Mononuclear cell (primary cell): ENCODE measurements around the gene NHLRC4. TPM values are rescaled to one million over a fixed set of nuclear protein-coding genes. Genes with fewer than 3 reads are reported as not detected.

Source experiments
- H3K27me3 ChIP-seq: 2 replicates; pipeline ENCODE4 v1.6.0; 2011; ENCODE audit warnings: low read length, control low read depth; ENCODE audit not compliant: insufficient read depth
- H3K4me1 ChIP-seq: 2 replicates; pipeline ENCODE4 v1.5.1; 2011; ENCODE audit warnings: mild to moderate bottlenecking, low read length, control low read depth; ENCODE audit not compliant: insufficient read depth
- H3K4me3 ChIP-seq: 2 replicates; pipeline ENCODE4 v1.5.1; 2011; ENCODE audit warnings: mild to moderate bottlenecking, low read length, moderate library complexity
- H3K9me3 ChIP-seq: 2 replicates; pipeline ENCODE4 v1.5.1; 2011; ENCODE audit warnings: low read depth, mild to moderate bottlenecking, control low read depth, low read length
- total RNA-seq: library from RNA; depleted of rRNA; stranded (reverse); fragments of >200 nt; gene quantifications from one replicate; pipeline ENCODE4 v1.2.3, GENCODE V29; 2012

The NHLRC4 gene
- total RNA-seq, 1 donor = 1.2 TPM

DNA sequence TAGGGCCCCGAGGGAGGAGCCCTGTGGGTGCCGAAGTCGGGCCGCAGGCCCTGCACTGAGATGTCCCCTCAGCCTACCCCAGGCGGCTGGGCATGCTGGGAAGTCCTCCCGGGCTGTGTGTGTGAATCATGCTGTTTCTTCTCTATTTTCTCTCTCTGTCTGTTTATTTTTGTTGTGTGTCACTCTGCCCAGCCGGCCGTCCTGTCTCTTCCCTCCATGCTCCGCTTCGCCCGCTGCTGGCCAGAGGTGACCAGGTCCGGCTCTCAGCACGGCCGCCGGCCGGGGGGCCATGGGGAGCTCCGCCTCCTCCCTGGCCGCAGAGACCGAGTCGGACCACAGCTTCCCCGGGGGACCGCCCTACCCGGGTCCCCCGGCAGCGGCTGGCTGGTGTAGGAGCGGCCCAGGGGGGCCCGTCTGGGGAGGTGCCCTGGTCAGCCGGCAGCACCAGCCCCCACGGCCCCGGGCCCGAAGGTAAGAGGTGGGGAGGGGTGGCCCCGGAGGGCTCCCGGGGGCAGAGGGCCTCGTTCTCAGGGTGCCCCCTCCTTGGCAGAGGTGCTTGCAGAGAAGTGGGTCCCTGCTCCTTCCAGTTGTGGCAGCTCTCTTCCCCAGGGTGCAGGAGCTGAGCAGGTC is 26.8 kb upstream of the NHLRC4 start:
- peaks cover 7% of the 10 kb centered on the region for H3K4me1 ChIP-seq
- no peaks in the 10 kb centered on the region for H3K27me3 ChIP-seq
- H3K9me3 ChIP-seq = no peaks in the 10 kb centered on the region
- no peak overlapping the region for H3K4me3 ChIP-seq

- H3K27me3 ChIP-seq = no peaks in the 10 kb centered on the region
- H3K4me1 ChIP-seq = no peaks in the 10 kb centered on the region
- H3K4me3 ChIP-seq = no peak overlapping the region
- H3K9me3 ChIP-seq = no peaks in the 10 kb centered on the region
These were observed 26.0 kb upstream of the NHLRC4 start for GRCh38 chr16:540645-541340.

DNA sequence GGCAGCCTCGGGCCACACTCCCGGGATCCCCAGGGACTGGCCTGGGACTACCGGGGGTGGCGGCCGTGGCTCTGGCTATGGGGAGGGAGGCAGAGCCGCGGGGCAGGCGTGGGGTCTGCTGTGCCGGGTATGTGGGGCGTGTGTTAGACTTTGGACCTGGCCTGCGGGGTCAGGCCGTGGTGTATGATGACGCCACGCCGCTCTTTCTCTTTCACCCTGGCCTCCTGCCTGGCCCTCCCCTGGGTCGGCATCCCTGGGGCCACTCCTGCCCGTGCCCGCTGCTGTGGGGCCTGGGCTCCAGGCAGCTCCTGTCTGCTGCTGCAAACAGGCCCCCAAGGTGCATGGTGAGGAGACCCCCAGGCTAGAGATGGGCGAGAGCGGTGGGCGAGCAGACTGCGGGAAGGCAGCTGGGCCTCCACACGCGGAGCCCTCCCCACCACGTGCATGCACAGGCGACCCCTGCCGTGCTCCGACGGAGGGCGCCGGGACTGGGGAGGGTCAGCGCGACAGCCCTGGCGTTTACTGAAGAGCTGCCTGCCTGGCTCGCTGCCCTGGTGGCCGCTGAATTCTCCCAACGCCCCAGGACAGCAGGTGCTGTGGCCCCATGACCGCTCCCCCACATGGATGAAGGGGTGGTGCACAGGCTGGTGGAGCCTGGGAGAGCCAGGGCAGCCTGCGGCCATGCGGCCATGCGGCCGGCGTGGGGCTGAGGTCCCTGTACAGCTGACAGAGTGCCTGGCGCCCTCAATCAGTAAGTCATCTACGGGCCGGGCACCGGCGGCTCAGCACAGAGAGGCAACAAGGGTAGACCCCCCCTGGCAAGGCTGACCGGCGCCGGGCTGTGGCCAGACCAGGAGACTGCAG is 23.3 kb upstream of the NHLRC4 start:
- Histone ChIP-seq H3K27me3 (no peaks in the 10 kb centered on the region), H3K4me3 (no peak overlapping the region), H3K9me3 (no peaks in the 10 kb centered on the region), H3K4me1 (peaks cover 6% of the 10 kb centered on the region)

DNA sequence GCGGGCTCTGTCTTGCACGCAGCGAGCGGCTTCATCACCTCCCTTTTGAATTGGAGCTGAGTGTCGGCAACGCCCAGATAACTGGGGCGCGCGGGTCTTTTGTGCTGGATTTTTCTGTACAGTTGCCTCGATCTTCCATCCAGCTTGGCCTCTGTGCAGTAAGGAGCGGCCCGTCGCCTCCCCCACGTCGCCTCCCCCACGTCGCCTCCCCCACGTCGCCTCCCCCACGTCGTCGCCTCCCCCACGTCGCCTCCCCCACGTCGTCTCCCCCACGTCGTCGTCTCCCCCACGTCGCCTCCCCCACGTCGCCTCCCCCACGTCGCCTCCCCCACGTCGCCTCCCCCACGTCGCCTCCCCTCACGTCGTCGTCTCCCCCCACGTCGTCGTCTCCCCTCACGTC is 22.3 kb upstream of the NHLRC4 start:
- Histone ChIP-seq H3K27me3 (no peaks in the 10 kb centered on the region), H3K4me3 (no peak overlapping the region), H3K9me3 (no peaks in the 10 kb centered on the region), H3K4me1 (peaks cover 6% of the 10 kb centered on the region)

GRCh38 chr16:546909-547770 is 19.7 kb upstream of the NHLRC4 start:
- Histone ChIP-seq H3K4me1 (peaks cover 6% of the 10 kb centered on the region), H3K4me3 (no peak overlapping the region), H3K27me3 (no peaks in the 10 kb centered on the region), H3K9me3 (no peaks in the 10 kb centered on the region)

DNA sequence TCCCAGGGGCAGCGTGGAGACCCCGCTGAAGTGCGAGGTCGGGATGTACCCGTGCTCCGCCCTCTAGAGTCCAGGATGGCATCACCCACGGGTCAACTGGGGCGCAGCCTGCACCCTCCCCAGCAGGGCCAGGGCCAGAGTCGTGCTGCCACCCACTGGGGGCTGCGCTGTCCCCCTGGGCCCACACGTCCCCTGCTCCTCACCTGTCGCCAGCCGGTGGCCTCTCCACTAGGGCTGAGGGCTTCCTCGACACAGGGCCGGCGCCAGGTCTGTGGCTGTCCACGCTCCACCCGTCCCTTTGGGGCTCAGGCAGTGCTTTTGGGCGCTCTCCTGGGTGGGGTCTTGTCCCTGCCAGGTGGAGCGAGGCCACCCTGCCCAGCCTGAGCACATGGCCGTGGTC is 18.2 kb upstream of the NHLRC4 start:
- H3K4me1 ChIP-seq = peaks cover 6% of the 10 kb centered on the region
- no peaks in the 10 kb centered on the region for H3K27me3 ChIP-seq
- H3K4me3 ChIP-seq = no peak overlapping the region
- no peaks in the 10 kb centered on the region for H3K9me3 ChIP-seq

GRCh38 chr16:549544-550263 is 17.1 kb upstream of the NHLRC4 start:
- Histone ChIP-seq H3K9me3 (no peaks in the 10 kb centered on the region), H3K4me3 (no peak overlapping the region), H3K27me3 (no peaks in the 10 kb centered on the region), H3K4me1 (peaks cover 6% of the 10 kb centered on the region)

DNA sequence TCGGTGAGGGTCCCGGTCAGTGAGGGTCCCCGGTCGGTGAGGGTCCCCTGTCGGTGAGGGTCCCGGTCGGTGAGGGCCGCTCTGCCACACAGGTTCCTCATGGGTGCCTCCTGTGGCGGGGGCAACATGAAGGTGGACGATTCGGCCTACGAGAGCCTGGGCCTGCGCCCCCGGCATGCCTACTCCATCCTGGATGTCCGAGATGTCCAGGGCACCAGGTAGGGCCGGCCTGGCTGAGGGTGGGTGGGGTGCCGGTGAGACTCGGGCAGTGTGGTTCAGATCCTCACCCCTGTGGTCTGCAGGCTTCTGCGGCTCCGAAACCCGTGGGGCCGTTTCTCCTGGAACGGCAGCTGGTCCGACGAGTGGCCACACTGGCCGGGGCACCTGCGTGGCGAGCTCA is 15.6 kb upstream of the NHLRC4 start:
- no peaks in the 10 kb centered on the region for H3K9me3 ChIP-seq
- peaks cover 6% of the 10 kb centered on the region for H3K4me1 ChIP-seq
- no peak overlapping the region for H3K4me3 ChIP-seq
- H3K27me3 ChIP-seq = no peaks in the 10 kb centered on the region

- H3K4me1 ChIP-seq = peaks cover 1% of the 10 kb centered on the region
- H3K27me3 ChIP-seq = no peaks in the 10 kb centered on the region
- no peak overlapping the region for H3K4me3 ChIP-seq
- no peaks in the 10 kb centered on the region for H3K9me3 ChIP-seq
These were observed 14.6 kb upstream of the NHLRC4 start for GRCh38 chr16:552171-552570.

- no peaks in the 10 kb centered on the region for H3K9me3 ChIP-seq
- no peaks in the 10 kb centered on the region for H3K4me1 ChIP-seq
- H3K4me3 ChIP-seq = no peak overlapping the region
- no peaks in the 10 kb centered on the region for H3K27me3 ChIP-seq
These were observed 13.1 kb upstream of the NHLRC4 start for GRCh38 chr16:553601-554296.

GRCh38 chr16:554297-554621 is 12.5 kb upstream of the NHLRC4 start:
- Histone ChIP-seq H3K4me1 (no peaks in the 10 kb centered on the region), H3K27me3 (peaks cover under 1% of the 10 kb centered on the region), H3K9me3 (no peaks in the 10 kb centered on the region), H3K4me3 (no peak overlapping the region)

DNA sequence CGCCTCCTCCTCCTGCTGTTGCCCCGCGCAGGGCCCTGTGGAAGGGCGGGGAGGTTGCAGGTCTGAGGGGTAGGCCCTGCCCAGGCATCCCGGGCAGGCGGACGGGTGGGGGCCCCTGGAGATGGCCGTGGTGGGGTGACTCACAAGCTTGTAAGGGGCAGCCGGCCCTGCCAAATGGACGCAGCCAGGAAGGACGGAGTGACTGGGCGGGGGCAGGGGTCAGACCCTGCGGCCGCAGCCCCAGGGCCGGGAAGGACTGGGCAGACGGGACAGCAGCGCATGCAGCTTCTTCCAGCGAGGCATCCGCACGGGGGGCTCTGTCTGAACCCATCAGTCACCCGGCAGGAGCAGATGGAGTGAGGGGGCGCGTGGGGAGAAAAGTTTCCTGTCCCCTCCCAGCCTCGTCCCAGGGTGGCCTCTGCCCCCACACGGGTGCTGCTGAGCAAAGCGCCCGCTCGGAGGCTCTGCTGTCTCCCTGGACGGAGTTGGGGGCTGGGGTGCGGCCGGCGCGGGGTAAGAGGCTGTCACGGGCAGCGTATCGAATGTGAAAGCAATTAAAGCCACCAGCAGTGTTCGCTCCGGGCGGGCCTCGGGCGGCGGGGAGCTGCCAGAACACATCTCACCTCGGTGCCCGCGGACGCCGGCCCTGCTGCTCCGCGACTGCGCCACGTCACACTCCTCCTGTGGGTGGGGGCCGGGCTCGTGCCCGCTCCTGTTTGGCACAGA is 12.0 kb upstream of the NHLRC4 start:
- H3K9me3 ChIP-seq = no peaks in the 10 kb centered on the region
- no peak overlapping the region for H3K4me3 ChIP-seq
- peaks cover 3% of the 10 kb centered on the region for H3K27me3 ChIP-seq
- H3K4me1 ChIP-seq = no peaks in the 10 kb centered on the region
